ENCODE results near the gene UBE2E1. TPM values are rescaled to one million over a fixed set of nuclear protein-coding genes. Genes with fewer than 3 reads are reported as not detected.

UBE2E1 gene
- total and polyA plus RNA-seq, 4 donors: 6.6 to 31.8 (median 25.4) TPM

- Histone ChIP-seq H3K36me3 (ENCODE audit: control insufficient read depth in 4 of 4, insufficient read depth in 3 of 4, low read depth in 1 of 4, low read length in 3 of 4) (no peaks in the 10 kb centered on the region), H3K9me3 (ENCODE audit: control insufficient read depth in 4 of 4, low read length in 3 of 4) (peaks cover 0 to 2% (median 0%) of the 10 kb centered on the region in 4 donors), H3K9ac (ENCODE audit: low read depth in 1 of 2, low read length in 2 of 2) (no peak overlapping the region), H3K27me3 (ENCODE audit: control insufficient read depth in 4 of 4, insufficient read depth in 4 of 4, low read length in 3 of 4) (no peaks in the 10 kb centered on the region), H3K4me3 (ENCODE audit: low read depth in 1 of 3, low read length in 3 of 3) (no peak overlapping the region), H3K4me1 (ENCODE audit: control insufficient read depth in 4 of 4, insufficient read depth in 4 of 4, low read length in 3 of 4) (no peaks in the 10 kb centered on the region), H3K27ac (ENCODE audit: low read depth in 1 of 2, low read length in 2 of 2) (no peak overlapping the region)
- TF ChIP-seq GABPA (IDR thresholded peaks at IDR 0.05 in 1 of 2, conservative IDR thresholded peaks at IDR 0.05 in 1 of 2) (no peak), SP1 (IDR thresholded peaks at IDR 0.05) (no peak), ZBTB33 (IDR thresholded peaks at IDR 0.05) (no peak), MAX (IDR thresholded peaks at IDR 0.05) (no peak), RAD21 (IDR thresholded peaks at IDR 0.05) (no peak), RXRA (IDR thresholded peaks at IDR 0.05) (no peak), FOXA2 (IDR thresholded peaks at IDR 0.05) (no peak), CTCF (IDR thresholded peaks at IDR 0.05; ENCODE audit: low read depth, low read length, missing input control) (no peak), JUND (IDR thresholded peaks at IDR 0.05) (no peak), ATF3 (IDR thresholded peaks at IDR 0.05) (no peak), HNF4A (conservative IDR thresholded peaks at IDR 0.05) (no peak), HNF4G (IDR thresholded peaks at IDR 0.05) (no peak)
- DNase-seq (ENCODE audit: low spot score): no peak
- WGBS: 86% methylated on average over 1 of the region's 1 CpG
These were observed 131.5 kb downstream of the UBE2E1 start for GRCh38 chr3:23937296-23937695.

- TF ChIP-seq YY1 (IDR thresholded peaks at IDR 0.05) (no peak), MAX (IDR thresholded peaks at IDR 0.05) (no peak), TAF1 (conservative IDR thresholded peaks at IDR 0.05) (no peak), CTCF (IDR thresholded peaks at IDR 0.05; ENCODE audit: low read depth, low read length, missing input control) (no peak), JUND (IDR thresholded peaks at IDR 0.05) (no peak), ZBTB33 (IDR thresholded peaks at IDR 0.05) (no peak), REST (IDR thresholded peaks at IDR 0.05) (no peak), NR2F2 (IDR thresholded peaks at IDR 0.05) (no peak), RXRA (IDR thresholded peaks at IDR 0.05) (no peak), ATF3 (IDR thresholded peaks at IDR 0.05) (no peak), HNF4A (conservative IDR thresholded peaks at IDR 0.05) (no peak), GABPA (IDR thresholded peaks at IDR 0.05 in 1 of 2, conservative IDR thresholded peaks at IDR 0.05 in 1 of 2) (no peak), RAD21 (IDR thresholded peaks at IDR 0.05) (no peak), HNF4G (IDR thresholded peaks at IDR 0.05) (no peak), FOXA2 (IDR thresholded peaks at IDR 0.05) (no peak), SP1 (IDR thresholded peaks at IDR 0.05) (no peak), FOXA1 (IDR thresholded peaks at IDR 0.05) (no peak), EGR1 (IDR thresholded peaks at IDR 0.05; ENCODE audit: low read depth in 2 of 2) (no peak)
- no peak for DNase-seq (ENCODE audit: low spot score)
These were observed 132.9 kb downstream of the UBE2E1 start for GRCh38 chr3:23938688-23939087.

More at GRCh38 chr3:23938688-23939087, 132.9 kb downstream of the UBE2E1 start:
- peaks cover 0 to 2% (median 0%) of the 10 kb centered on the region in 4 donors for H3K9me3 ChIP-seq (ENCODE audit: control insufficient read depth in 4 of 4, low read length in 3 of 4)
- peaks cover 0 to 1% (median 0%) of the 10 kb centered on the region in 4 donors for H3K4me1 ChIP-seq (ENCODE audit: control insufficient read depth in 4 of 4, insufficient read depth in 4 of 4, low read length in 3 of 4)
- H3K4me3 ChIP-seq (ENCODE audit: low read depth in 1 of 3, low read length in 3 of 3): no peak overlapping the region
- no peak overlapping the region for H3K9ac ChIP-seq (ENCODE audit: low read depth in 1 of 2, low read length in 2 of 2)
- H3K36me3 ChIP-seq (ENCODE audit: control insufficient read depth in 4 of 4, insufficient read depth in 3 of 4, low read depth in 1 of 4, low read length in 3 of 4): no peaks in the 10 kb centered on the region
- no peak overlapping the region for H3K27ac ChIP-seq (ENCODE audit: low read depth in 1 of 2, low read length in 2 of 2)
- H3K27me3 ChIP-seq (ENCODE audit: control insufficient read depth in 4 of 4, insufficient read depth in 4 of 4, low read length in 3 of 4): no peaks in the 10 kb centered on the region

Measured in liver (tissue), 9 donors.